Ramos (cell line): ENCODE results near the gene HOXC6.

Source experiments
- in situ Hi-C: fragments of 300-500 bp; cut with MboI; formaldehyde crosslinking; loops from one replicate; pipeline ENCODE4 v1.14.3; 2022; ENCODE audit warnings: low sequenced_read_pairs; ENCODE audit not compliant: unreplicated experiment

Gene HOXC6

GRCh38 chr12:53988541-53989226 is 39.6 kb upstream of the HOXC6 start:
- in situ Hi-C loops, result loop anchor here (10.0 to 25.0 kb wide), 2 partner anchors 284 to 374 kb away; partner anchors contain the start of gene GPR84

- in situ Hi-C loops, result loop anchor here (10.0 to 25.0 kb wide), 3 partner anchors 215 to 373 kb away; partner anchors contain the start of gene GPR84
These were observed 38.8 kb upstream of the HOXC6 start for GRCh38 chr12:53989227-53990113.

GRCh38 chr12:53990311-53991076 is 37.7 kb upstream of the HOXC6 start:
- in situ Hi-C loops, result loop anchor here (10.0 to 25.0 kb wide), 2 partner anchors 214 to 372 kb away; partner anchors contain the start of gene GPR84

- in situ Hi-C loops, result loop anchor here (10.0 to 25.0 kb wide), 2 partner anchors 214 to 371 kb away; partner anchors contain the start of gene GPR84
These were observed 37.2 kb upstream of the HOXC6 start for GRCh38 chr12:53991077-53991460.

GRCh38 chr12:53992377-53992889 is 35.8 kb upstream of the HOXC6 start:
- in situ Hi-C loops, result loop anchor here (10.0 to 25.0 kb wide), 2 partner anchors 212 to 370 kb away; partner anchors contain the start of gene GPR84

GRCh38 chr12:53993162-53994008 is 34.9 kb upstream of the HOXC6 start:
- in situ Hi-C loops, result loop anchor here (10.0 to 25.0 kb wide), 2 partner anchors 211 to 369 kb away; partner anchors contain the start of gene GPR84

GRCh38 chr12:53994009-53994263 is 34.3 kb upstream of the HOXC6 start:
- in situ Hi-C loops, result loop anchor here (10.0 to 25.0 kb wide), 2 partner anchors 211 to 368 kb away; partner anchors contain the start of gene GPR84

GRCh38 chr12:53994264-53995001 is 33.8 kb upstream of the HOXC6 start:
- in situ Hi-C loops, result loop anchor here (10.0 to 25.0 kb wide), 2 partner anchors 210 to 368 kb away; partner anchors contain the start of gene GPR84

- in situ Hi-C loops, result loop anchor here (10.0 to 25.0 kb wide), 2 partner anchors 210 to 367 kb away; partner anchors contain the start of gene GPR84
These were observed 33.2 kb upstream of the HOXC6 start for GRCh38 chr12:53995002-53995377.

- in situ Hi-C loops, result loop anchor here (10.0 to 25.0 kb wide), 2 partner anchors 209 to 367 kb away; partner anchors contain the start of gene GPR84
These were observed 32.6 kb upstream of the HOXC6 start for GRCh38 chr12:53995378-53996239.

GRCh38 chr12:53996240-53997203 is 31.7 kb upstream of the HOXC6 start:
- in situ Hi-C loops, result loop anchor here (10.0 to 25.0 kb wide), 2 partner anchors 208 to 366 kb away; partner anchors contain the start of gene GPR84

- in situ Hi-C loops, result loop anchor here (10.0 to 25.0 kb wide), 2 partner anchors 207 to 365 kb away; partner anchors contain the start of gene GPR84
These were observed 30.8 kb upstream of the HOXC6 start for GRCh38 chr12:53997204-53998109.

GRCh38 chr12:53998110-53998899 is 29.9 kb upstream of the HOXC6 start:
- in situ Hi-C loops, result loop anchor here (10.0 to 25.0 kb wide), 2 partner anchors 206 to 364 kb away; partner anchors contain the start of gene GPR84

- in situ Hi-C loops, result loop anchor here (10.0 to 25.0 kb wide), 2 partner anchors 206 to 363 kb away; partner anchors contain the start of gene GPR84
These were observed 29.4 kb upstream of the HOXC6 start for GRCh38 chr12:53998900-53999236.
